Activated CD4-positive, alpha-beta T cell treated with anti-CD3 and anti-CD28 coated beads, Interleukin-2, amount 50 U/mL, for 4 hours (primary cell): Measurements from ENCODE around the gene PCDHGB7.
"Not testable (repeated sequence)": the region's sequence is repeated elsewhere in the genome, so short reads cannot be mapped to it uniquely, and the experiment has no call there.

Experiments
- DNase-seq, 2 experiments: peaks; one replicate each; pipeline ENCODE4 v3.0.0-alpha.2; 2020

The PCDHGB7 gene

DNA sequence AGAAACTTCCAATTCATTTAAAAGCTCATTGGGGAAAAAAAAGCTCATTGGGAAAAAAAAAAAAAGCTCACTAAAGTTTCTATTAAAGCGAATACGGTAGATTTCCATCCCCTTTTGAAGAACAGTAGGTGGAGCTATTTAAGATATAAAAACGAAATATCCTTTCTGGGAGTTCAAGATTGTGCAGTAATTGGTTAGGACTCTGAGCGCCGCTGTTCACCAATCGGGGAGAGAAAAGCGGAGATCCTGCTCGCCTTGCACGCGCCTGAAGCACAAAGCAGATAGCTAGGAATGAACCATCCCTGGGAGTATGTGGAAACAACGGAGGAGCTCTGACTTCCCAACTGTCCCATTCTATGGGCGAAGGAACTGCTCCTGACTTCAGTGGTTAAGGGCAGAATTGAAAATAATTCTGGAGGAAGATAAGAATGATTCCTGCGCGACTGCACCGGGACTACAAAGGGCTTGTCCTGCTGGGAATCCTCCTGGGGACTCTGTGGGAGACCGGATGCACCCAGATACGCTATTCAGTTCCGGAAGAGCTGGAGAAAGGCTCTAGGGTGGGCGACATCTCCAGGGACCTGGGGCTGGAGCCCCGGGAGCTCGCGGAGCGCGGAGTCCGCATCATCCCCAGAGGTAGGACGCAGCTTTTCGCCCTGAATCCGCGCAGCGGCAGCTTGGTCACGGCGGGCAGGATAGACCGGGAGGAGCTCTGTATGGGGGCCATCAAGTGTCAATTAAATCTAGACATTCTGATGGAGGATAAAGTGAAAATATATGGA lies 13.0 kb downstream of the PCDHGB7 start, which contains the start of gene PCDHGA12:
Gene PCDHGA12 (plus strand): TSS at position 176 of the 782 bp plus-strand sequence. CDS start 253 bp downstream, at position 429.
- no peak for DNase-seq

DNA sequence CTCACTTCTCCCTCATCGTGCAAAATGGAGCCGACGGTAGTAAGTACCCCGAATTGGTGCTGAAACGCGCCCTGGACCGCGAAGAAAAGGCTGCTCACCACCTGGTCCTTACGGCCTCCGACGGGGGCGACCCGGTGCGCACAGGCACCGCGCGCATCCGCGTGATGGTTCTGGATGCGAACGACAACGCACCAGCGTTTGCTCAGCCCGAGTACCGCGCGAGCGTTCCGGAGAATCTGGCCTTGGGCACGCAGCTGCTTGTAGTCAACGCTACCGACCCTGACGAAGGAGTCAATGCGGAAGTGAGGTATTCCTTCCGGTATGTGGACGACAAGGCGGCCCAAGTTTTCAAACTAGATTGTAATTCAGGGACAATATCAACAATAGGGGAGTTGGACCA lies 13.8 kb downstream of the PCDHGB7 start:
- DNase-seq, result no peak

GRCh38 chr5:141432308-141432707 lies 14.8 kb downstream of the PCDHGB7 start:
- DNase-seq, result not testable (repeated sequence)

DNA sequence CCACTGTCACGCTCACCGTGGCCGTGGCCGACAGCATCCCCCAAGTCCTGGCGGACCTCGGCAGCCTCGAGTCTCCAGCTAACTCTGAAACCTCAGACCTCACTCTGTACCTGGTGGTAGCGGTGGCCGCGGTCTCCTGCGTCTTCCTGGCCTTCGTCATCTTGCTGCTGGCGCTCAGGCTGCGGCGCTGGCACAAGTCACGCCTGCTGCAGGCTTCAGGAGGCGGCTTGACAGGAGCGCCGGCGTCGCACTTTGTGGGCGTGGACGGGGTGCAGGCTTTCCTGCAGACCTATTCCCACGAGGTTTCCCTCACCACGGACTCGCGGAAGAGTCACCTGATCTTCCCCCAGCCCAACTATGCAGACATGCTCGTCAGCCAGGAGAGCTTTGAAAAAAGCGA lies 15.2 kb downstream of the PCDHGB7 start:
- DNase-seq, result not testable (repeated sequence)

GRCh38 chr5:141434006-141434405 lies 16.5 kb downstream of the PCDHGB7 start:
- no peak for DNase-seq

GRCh38 chr5:141437221-141437620 lies 19.7 kb downstream of the PCDHGB7 start:
- no peak for DNase-seq

DNA sequence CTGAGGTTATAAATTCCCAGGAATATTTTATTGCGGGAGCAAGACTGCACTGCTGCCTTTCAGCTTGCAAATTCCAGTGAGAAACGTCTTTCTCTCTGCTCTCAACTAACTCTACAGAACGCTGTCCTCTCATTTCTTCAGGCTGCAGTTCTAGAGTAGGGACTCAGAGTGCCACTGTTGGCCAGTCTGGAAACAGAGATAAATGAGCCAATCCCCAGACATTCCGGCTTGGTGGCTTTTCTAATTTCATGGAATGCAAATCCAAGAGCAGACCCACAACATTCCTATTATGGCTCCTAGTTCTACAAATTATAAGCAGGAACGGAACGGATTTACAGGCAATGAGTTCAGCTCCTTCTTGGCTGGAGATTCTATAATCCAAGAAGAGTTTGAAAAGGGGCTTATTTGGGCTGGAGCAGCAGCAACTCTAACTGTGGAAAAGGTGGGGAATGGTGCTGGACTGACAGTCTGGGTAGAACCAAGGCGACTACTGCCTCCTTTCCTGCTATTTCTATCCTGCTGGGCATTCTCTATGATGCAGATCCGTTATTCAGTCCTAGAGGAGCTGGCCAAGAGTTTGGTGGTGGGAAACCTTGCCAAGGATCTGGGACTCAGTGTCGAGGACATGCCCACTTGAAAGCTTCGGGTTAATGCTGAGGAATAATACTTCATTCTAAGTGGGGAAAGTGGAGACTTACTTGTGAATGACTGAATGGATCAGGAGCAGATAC lies 22.1 kb downstream of the PCDHGB7 start:
- DNase-seq, result no peak

DNA sequence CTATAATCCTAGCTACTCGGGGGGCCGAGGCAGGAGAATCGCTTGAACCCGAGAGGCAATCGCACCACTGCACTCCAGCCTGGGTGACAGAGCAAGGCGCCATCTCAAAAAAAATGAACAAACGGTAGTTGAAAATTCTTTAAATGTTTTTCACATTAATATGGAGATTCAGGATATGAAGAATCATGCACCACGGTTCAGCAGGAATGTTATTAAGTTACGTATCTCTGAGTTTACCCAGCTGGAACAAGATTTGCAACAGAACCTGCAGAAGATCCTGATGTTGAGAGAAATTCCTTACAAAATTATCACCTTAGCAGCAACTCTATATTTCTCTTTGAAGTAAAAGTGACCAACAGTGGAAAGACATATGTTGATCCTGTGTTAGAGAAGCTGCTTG lies 22.9 kb downstream of the PCDHGB7 start:
- DNase-seq, result no peak

- DNase-seq, result no peak
Observed at GRCh38 chr5:141441571-141442170, 24.2 kb downstream of the PCDHGB7 start.

DNA sequence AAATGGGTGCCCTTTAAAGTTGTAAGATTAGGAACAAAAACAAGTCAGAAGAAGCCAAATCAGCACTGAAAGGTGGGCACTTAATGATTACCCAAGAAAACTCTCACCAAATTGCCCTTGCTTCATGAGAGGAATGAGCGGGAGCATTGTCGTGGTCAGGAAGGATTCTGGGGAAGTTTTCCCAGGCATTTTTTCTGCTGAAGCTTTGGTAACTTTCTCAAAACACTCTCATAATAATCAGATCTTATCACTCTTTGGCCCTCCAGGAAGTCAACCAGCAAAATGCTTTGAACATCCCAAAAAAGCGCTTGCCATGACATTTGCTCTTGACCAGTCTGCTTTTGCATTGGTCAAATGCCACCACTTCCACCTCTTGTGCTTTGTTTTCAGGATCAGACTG lies 47.9 kb downstream of the PCDHGB7 start:
- DNase-seq, result no peak
